HG03378 (cell line): ENCODE data around the gene SLC35B4.

Experiments used
- ATAC-seq: cut with Tn5 transposase; IDR thresholded peaks from one replicate; pipeline ENCODE4 v1.9.1; 2021; ENCODE audit warnings: mild to moderate bottlenecking, moderate library complexity; ENCODE audit not compliant: unreplicated experiment

SLC35B4 gene, protein sequence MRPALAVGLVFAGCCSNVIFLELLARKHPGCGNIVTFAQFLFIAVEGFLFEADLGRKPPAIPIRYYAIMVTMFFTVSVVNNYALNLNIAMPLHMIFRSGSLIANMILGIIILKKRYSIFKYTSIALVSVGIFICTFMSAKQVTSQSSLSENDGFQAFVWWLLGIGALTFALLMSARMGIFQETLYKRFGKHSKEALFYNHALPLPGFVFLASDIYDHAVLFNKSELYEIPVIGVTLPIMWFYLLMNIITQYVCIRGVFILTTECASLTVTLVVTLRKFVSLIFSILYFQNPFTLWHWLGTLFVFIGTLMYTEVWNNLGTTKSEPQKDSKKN

DNA sequence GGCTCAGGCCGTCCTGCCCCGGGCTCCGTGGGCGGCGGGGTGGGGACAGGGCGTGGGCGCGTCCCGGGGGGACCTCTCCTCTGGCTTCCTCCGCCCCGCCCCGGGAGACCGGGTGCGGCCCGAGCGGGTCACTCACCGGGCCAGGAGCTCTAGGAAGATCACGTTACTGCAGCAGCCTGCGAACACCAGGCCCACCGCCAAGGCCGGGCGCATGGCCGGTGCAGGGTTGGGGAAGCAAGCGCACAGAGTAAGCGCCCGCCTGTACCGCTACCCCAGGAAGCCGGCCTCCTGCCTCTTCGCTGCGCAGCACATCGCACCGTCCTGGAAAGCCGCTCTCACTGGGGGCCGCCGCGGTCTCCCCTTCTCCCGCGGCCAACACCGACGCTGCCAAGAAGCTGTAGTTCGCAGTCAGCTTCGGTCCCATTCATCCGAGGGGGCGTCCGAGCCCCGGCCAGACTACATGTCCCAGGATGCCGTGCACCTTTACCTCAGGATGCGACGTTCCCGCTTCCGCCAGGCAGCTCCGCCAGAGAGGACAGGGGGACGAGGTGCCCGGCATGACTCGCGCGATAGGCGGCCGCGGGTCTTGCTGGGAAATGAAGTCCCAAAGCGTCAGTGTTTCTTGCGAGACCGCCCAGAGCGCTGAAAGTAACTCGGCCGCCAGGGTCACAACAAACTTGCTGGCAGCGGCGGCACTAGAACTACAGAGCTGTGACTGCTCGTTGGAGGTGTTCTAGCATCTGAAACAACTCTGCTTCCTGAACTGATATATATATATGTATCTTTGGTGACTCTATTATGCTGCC lies at the start of gene SLC35B4:
Gene SLC35B4 (minus strand): TSS at position 392 of the 806 bp plus-strand sequence. CDS start 179 bp downstream, at position 213.
- peak; percentile 99 for ATAC-seq

DNA sequence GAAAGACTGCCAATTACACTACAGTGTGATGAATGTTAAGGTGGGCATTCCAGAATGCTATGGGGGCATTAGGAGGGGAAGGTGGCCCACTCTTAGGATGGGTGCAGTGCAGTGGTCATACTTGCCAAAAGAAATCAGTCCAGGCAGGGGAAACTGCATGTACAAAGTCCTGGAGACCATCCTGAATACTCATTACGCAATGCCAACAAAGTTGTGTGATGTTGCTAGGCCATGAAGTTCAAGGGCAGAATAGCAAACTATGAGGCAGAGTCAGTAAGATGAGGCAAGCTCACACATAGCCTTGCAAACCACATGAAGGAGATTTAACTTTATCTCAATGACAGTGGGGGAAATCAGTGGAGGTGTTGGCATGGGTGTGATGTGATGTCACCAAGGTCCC lies 49.8 kb upstream of the SLC35B4 start:
- no peak for ATAC-seq

DNA sequence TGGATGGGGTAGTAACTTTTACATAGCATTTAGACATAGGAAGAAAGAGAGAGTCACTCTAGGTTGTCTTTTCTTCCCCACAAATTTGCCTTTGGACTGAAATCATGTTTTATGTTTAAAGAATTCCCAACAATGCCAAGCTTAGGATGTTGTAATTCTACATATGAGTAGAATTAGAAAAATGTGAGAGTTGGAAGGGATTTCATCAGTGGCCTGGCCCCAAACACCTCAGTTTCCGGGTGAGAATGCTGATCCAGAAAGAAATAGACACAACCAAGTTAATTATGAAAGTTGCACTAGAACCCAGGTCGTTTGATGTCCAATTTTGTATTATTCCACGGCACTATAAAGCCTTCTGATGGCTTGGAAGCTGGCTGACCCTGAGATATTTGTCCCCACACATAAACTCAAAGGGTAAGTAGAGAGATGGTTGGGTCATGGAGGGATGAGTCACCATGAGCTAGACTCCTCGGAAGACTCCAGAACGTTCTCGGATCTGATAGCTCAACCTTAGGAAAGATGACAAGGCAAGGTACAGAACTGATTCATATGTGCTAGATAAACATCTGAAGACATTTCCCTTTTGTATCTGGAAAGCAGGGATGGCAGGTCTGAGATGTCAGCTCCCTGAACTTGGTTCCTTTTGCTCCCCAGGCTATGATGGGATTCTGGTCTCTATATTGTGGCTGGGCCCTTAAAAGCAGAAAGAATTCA lies 48.8 kb upstream of the SLC35B4 start:
- ATAC-seq = no peak

DNA sequence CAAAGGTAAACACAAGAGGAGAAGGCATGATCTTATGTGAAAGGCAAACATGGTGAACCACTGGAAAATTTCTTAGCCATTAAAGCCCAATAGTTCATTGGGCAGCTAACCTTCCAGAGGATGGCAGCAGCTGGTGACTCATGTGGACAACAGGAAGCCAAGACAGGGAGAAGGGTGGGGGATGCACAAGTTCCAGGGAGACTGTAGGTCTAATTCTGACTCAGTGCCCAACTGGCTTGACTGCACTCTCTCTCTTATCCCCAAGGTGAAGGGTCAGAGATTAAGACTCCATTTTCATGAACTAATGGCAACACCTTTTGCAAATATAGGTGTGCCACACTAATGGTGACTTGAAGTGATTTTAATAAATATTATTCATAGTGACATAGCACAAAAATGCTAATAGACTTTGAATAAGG lies 47.9 kb upstream of the SLC35B4 start:
- ATAC-seq = no peak

DNA sequence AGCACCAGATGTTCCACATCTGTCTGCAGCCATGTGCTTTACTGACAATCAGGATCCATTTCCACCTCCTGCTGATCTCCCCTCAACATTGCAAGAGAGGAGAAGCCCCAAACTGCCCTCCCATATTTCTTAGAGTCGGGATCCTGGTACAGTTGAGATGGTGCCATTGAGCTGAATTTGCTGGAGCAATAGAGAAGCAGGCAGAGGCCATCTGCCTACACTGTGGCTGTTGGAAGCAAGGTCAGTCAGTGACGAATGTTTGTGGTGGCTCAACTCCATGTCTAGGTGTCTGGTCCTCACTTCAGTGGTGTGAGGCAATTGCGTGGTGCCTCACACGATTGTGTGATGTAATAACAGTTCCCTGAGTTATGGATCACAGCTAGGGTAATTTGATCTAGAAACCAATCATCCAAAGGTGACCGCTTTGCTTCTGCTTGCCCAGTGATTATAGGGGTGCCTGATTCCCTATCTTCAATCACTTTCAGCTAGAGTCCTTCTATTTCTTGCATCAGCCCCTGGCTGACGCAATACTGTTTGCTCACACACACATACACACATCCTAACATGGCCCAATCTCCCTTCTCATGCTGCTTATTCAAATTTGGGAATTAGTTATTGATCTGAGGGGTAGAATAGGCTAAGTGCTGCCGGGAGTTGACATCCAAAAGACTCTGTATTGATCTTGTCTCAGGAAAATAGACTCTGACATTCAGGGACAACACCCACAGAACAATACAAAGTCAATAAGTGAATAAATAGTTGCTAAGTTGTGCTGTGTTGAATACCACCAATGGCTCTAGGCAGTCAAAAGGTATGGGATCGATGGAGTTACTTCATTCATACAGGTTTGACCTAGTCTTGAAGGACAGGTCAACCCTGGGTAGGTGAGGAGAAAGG lies 46.1 kb upstream of the SLC35B4 start:
- ATAC-seq = no peak

DNA sequence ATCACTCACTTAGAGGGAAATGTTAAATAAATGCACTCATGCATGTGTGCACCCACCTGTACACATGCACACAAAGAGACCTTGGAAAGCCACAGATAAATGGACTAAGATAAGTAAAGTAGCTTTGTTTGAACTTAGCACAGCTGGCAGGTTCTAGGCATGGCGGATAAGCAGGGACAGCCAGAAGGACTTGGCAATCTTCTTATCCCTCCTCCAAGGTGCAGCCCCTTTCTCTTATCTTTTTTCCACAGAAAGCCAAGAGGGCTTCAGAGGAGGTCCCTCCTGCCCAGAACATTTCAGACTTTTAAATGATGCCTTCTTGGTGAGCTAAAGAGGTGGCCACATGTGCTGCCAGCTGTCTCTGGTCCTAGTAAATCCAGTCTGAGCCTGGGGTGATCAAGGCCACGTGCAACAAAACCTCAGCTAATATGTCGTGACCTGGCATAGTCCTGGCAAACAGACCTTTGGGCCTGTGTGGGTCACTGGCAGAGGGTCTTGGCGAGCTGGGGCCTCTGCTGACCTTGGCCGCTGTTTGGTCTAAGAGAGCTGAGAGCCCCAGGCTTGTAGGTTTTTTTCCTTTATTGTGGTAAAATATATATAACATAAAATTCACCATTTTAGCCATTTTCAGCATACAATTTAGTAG lies 43.2 kb upstream of the SLC35B4 start:
- ATAC-seq = no peak

DNA sequence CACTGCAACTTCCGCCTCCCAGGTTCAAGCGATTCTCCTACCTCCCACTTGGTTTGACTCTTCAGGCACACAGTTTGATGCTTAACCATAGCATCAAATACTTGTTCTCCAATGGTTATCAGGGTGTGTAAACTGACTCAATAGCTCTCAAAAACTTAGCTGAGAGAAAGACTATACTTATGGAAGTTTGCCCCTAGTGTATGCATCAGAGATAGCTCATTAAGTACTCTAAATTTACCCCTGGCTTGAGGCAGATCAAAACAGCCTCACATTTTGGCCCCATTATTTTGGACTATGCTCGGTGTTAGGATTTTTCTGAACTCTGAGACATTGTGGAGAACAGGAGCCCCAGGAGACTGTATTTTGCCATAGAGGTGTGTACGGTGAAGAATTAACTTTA lies 40.8 kb upstream of the SLC35B4 start:
- ATAC-seq = no peak

DNA sequence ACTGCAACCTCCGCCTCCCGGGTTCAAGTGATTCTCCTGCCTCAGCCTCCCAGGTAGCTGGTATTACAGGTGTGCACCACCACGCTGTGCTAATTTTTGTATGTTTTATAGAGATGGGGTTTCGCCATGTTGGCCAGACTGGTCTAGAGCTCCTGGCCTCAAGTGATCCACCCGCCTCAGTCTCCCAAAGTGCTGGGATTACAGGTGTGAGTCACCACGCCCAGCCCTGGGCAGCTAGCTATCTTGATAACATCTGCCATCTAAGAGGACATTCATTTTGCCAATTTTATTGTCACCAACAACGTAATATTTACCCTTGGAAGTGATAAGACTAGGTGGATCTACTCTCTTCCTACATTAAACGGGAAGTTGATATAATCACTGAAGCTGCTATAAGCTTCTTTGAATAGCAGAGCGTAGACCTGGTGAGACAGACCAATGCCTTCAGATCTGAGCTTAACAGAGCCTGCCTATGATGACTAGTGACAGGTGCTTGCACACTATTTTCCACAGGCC lies 39.7 kb upstream of the SLC35B4 start:
- ATAC-seq = no peak

DNA sequence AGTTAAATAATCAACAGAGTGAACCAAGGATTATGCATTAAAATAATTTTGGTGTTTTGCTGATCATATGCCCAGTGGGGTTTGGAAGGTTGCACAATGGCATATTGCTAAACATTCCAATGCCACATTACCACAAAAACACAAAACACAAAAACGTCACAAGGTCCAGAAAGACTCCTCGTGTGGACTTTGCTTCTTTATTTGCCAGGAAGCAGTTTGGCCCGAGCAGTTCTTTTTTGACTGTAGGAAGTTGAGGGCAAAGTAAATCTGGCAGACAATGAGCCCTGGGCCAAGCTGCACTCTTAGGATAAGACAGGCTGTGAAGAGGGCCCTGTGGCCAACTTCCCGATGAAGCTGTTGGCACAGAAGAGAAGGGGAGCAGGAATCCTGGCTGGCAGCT lies 39.2 kb upstream of the SLC35B4 start:
- no peak for ATAC-seq

DNA sequence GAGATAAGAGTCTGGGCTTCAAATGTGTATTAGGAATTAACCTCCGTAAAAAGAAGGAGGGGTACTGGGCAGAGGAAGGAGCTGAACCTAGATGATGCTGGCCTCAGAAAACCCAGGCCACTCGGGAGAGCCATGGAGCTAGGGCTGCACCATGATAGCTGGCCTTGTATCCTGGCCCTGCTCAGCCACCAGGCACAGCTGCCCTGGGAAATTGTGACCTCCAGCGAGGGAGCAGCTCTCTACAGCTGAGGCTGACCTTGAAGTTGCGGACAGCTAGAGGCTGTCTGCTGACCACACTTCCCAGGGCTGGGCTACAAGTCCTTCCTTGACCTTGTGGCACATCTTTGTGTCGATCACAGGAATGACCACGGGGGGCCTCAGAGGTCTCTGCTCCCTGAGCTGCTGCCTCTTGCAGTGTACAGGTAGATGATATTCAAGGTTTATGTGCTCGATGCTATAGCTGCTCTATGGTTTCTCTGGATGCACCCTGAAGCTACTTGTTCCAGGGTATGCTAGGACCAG lies 38.3 kb upstream of the SLC35B4 start:
- ATAC-seq = no peak

DNA sequence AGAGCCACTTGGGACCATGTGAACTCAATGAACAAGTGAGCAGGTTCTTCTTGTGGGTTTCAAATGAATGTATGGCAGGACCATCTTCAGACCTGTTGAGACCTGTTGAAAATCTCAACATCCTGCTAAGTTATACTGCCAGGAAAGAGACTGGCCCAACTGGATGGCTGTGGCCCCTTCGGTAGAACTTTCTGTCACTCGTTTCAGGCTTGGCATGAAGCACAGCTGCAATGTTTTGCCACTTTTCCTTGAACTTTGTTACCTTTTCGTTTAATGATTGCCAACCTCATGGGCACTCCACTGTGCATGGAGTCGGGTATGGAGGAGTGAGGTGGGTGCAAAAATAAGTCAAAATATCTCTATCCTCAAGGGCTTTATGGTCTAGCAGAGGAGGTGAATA lies 36.7 kb upstream of the SLC35B4 start:
- no peak for ATAC-seq

DNA sequence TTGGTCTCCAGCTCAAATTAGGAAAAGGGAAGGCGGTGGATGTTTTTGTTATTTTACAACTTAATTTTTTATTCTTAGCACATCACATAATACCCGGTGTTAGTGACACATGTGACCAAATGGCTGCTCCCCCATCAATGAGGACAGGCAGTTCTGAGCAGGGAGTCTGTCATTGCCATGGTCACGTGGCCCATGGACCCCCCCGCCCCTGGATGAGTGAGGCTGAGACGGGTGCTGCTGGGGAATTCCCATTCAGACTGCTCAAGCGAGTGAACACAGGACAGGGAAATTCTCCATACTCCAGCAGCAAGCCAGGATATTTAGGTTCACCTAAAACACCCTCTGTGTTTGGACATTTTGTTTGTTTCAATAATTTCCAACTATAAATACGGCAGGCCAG lies 34.7 kb upstream of the SLC35B4 start:
- ATAC-seq = no peak

DNA sequence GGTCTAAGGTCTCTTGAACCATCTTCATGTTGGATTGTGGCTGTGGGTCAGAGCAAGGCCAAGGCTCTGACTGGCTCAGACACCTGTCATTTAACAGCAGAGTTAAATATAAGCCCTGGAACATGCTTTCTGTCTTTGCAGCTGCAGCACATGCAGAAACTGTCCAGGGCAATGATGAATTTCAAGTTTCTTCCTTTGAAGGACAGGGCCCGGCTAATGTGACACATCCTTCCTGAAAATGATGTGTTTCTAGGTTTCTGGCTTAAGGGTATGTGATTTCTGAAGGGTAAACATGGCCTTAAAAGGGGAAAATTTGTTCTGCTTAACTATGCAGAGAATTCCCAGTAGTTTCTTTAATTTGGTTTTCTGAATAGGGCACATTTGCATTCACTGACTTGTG lies 34.0 kb upstream of the SLC35B4 start:
- ATAC-seq = no peak

DNA sequence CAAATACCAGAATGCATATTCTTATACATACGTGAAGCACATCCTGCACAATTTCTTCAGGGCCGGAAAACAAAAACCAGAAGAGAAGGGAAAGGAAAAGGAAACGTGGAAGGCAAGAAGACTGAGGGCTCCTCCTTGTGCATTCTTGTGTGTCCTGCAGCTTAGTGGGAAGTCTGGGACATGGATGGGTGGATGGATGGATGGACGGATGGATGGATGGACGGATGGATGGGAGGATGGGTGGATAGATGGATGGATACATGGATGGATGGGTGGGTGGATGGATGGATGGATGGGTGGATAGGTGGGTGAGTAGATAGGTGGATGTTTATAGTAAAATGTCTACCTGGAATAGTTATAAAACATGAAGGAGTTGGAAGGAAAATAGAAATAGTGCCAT lies 30.8 kb upstream of the SLC35B4 start:
- no peak for ATAC-seq

DNA sequence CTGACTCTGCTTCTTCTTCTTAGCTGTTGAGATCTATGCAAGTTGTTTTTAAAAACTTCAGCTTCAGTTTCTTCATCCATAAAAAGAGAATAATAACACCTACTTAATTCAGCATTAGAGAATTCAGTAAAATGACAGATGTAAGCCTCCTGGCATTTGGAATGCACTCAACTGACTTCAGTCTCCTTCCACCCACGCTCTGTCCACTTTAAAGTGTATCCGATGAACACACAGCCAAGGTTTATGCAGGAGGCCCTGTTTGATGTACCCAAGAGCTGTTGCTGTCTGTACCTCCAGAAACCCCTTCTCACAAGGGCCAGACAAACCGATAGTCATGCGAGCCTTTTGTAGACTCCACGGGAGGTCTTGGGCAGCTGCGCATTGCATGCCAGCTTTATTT lies 27.1 kb upstream of the SLC35B4 start:
- no peak for ATAC-seq

DNA sequence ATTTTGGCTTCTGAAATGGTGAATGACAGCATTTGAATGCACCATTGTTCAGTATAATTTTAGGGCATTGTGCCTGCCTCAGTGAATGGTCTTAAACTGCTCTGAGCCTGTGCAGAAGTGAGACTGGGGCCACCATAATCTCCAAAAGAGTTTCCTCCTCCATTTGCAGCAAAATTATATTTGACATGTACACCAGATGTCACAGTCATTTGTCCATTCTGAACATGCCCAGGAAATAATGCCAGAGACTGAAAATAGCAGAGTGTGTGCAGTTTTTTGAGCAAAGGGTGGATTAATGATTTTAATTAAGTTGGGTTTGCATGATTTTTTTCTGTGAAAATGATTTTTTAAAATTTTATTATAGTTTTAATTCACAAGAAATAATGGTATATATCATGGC lies 26.4 kb upstream of the SLC35B4 start:
- ATAC-seq = no peak

DNA sequence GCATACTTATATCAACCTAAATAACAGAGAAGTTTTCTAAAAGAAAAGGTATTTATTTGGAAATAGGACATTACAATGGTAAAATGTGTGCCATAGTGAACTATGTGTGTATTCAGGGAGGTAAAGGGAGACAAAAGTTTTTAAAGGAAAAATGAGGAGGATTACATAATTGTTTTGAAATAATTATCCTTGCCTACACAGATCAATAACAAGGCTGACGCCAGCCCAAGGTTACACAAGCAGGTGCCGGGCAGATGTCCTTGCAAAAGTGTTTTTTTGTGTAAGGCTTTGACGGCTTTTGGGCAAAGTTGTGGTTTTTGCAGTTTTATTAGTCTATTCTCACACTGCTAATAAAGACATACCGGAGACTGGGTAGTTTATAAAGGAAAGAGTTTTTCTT lies 22.7 kb upstream of the SLC35B4 start:
- no peak for ATAC-seq

DNA sequence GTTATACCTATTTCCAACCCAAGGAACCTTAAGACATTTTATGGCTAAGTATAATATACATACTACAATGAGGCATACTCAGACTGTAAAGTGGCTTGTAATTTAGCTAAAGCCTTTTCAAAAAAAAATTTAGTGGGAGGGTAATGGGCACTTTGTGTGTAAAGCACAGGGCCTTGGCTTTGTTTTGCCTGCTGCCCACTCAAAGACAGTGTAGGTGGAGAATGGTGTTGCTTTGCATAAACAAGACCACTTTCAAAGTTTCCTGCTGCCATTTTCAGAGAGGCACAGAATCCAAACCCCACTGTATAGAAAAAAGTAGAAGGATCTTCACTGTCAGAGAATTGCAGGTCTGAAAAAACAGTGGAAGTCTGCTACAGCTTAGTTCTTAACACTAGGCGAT lies 21.2 kb upstream of the SLC35B4 start:
- no peak for ATAC-seq

DNA sequence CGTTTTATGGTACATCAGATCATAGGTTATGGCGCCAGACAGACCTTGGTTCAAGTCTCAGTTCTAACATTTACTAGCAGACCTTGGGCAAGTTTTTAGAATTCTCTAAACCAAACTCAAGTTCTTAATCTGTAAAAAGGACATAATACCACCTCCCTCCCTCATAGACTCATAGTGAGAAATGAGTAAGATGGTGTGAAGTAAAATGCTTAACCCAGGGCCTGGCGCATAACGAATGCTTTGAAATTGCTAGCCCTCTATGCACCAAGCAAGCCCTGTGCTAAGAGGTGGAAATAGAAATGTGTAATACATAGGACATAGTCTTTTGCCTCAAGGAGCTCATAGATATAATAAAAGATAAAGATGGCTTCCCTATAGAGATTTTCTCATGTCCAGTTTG lies 17.7 kb upstream of the SLC35B4 start:
- no peak for ATAC-seq

DNA sequence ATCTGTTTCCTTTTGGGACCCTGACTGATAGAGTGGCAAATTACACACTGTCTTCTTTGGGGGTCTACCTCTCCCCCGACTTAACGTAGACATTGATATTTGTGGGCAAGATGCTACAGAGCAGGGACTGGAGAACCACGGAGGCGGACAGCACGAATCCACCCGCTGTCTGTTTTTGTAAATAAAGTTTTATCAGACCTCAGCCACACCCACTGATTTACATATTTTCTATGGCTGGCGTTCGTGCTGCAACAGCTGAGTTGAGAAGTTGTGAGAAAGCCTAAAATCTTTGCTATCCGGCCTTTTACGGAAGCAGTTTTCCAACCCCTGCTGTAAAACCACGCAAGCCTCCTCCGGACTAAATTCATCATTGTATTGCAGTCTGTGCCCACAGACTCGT lies 17.2 kb upstream of the SLC35B4 start:
- ATAC-seq = no peak
